MCF 10A (cell line): ENCODE results near the gene ADGRA3. TPM values are rescaled to one million over a fixed set of nuclear protein-coding genes. Genes with fewer than 3 reads are reported as not detected.

Experiments
- BruUV-seq: library from RNA; stranded (reverse); fragments of 400-500 nt; replicated peaks from 2 replicates; lab custom pipeline; 2021; lab: Mats Ljungman, UMichigan
- CTCF ChIA-PET: fragments of 300-600 bp; sonication (Branson Sonifier 250); formaldehyde crosslinking; extraction: SDS; loops from one replicate; lab custom pipeline; 2021; ENCODE audit warnings: antibody characterized with exemption, inconsistent platforms; lab: Yijun Ruan, JAX
- POLR2A ChIA-PET: fragments of 300-600, 350-650 bp; sonication (Branson Sonifier 250); formaldehyde crosslinking; extraction: SDS; loops from one replicate; lab custom pipeline; 2020; ENCODE audit warnings: antibody characterized with exemption, inconsistent platforms; lab: Yijun Ruan, JAX
- DNase-seq: peaks from one replicate; pipeline ENCODE4 v3.0.0-alpha.2; 2018; ENCODE audit not compliant: unreplicated experiment
- H3K27ac Mint-ChIP-seq: one replicate; pipeline ENCODE4 v1.8.0; 2022; ENCODE audit warnings: mild to moderate bottlenecking, low read depth, mixed read lengths; ENCODE audit not compliant: unreplicated experiment
- H3K27me3 Mint-ChIP-seq: one replicate; pipeline ENCODE4 v1.8.0; 2022; ENCODE audit warnings: mixed read lengths; ENCODE audit not compliant: insufficient read depth, unreplicated experiment
- H3K36me3 Mint-ChIP-seq: one replicate; pipeline ENCODE4 v1.8.0; 2022; ENCODE audit warnings: mild to moderate bottlenecking, moderate library complexity, mixed read lengths; ENCODE audit not compliant: insufficient read depth, unreplicated experiment
- H3K4me1 Mint-ChIP-seq: one replicate; pipeline ENCODE4 v1.8.0; 2022; ENCODE audit warnings: mixed read lengths; ENCODE audit not compliant: insufficient read depth, unreplicated experiment
- H3K4me3 Mint-ChIP-seq: one replicate; pipeline ENCODE4 v1.8.0; 2022; ENCODE audit warnings: mild to moderate bottlenecking, moderate library complexity, mixed read lengths; ENCODE audit not compliant: unreplicated experiment
- H3K9me3 Mint-ChIP-seq: one replicate; pipeline ENCODE4 v1.8.0; 2022; ENCODE audit warnings: mixed read lengths; ENCODE audit not compliant: unreplicated experiment
- CTCF ChIP-seq: fragments of 200-600 bp; IDR thresholded peaks from one replicate; pipeline ENCODE4 v1.8.0; 2022; ENCODE audit warnings: antibody characterized with exemption, mild to moderate bottlenecking; ENCODE audit not compliant: unreplicated experiment
- intact Hi-C: fragments of 100-400 bp; cut with micrococcal nuclease; formaldehyde crosslinking; loops from 2 replicates; pipeline ENCODE4 v1.14.1; 2022
- total RNA-seq: library from RNA; stranded (reverse); gene quantifications from 2 replicates; pipeline ENCODE4 v1.2.3, GENCODE V29; 2022

Gene ADGRA3
- total RNA-seq, 1 experiment from 2014 or later = 25.2 TPM

GRCh38 chr4:22410645-22411247, 105.1 kb downstream of the ADGRA3 start:
- POLR2A ChIA-PET = interaction anchor here (0.5 kb wide), 1 partner anchor 633 kb away, joined by 3 read pairs; no protein-coding TSS in a partner anchor
- no peak overlapping the region for H3K4me3 Mint-ChIP-seq
- DNase-seq = peak; percentile 22

GRCh38 chr4:22408474-22408873, 107.4 kb downstream of the ADGRA3 start:
- DNase-seq = no peak
- intact Hi-C loops = no loop called here
- peaks cover 13% of the 10 kb centered on the region for H3K36me3 Mint-ChIP-seq
- no peaks in the 10 kb centered on the region for H3K27me3 Mint-ChIP-seq
- no peaks in the 10 kb centered on the region for H3K9me3 Mint-ChIP-seq
- ChIA-PET POLR2A (interaction anchor here (0.7 kb wide), 1 partner anchor 44 kb away, joined by 4 read pairs; no protein-coding TSS in a partner anchor), CTCF (interaction anchor here (0.8 to 5.5 kb wide), 7 partner anchors 19 to 619 kb away, joined by 3 to 72 read pairs (median 4); partner anchors contain the start of gene GBA3)
- no peak overlapping the region for H3K27ac Mint-ChIP-seq
- TF ChIP-seq CTCF = no peak
- no peaks in the 10 kb centered on the region for H3K4me1 Mint-ChIP-seq
- no peak overlapping the region for H3K4me3 Mint-ChIP-seq
- no TSS peak for BruUV-seq

More at GRCh38 chr4:22410645-22411247, 105.1 kb downstream of the ADGRA3 start:
- CTCF ChIA-PET = interaction anchor here (0.6 to 5.5 kb wide), 35 partner anchors 14 to 1062 kb away, joined by 3 to 72 read pairs (median 3); partner anchors contain the start of gene GBA3
- no peaks in the 10 kb centered on the region for H3K4me1 Mint-ChIP-seq
- H3K27me3 Mint-ChIP-seq = no peaks in the 10 kb centered on the region
- TF ChIP-seq CTCF = peak; percentile 41
- no peaks in the 10 kb centered on the region for H3K9me3 Mint-ChIP-seq
- H3K36me3 Mint-ChIP-seq = peaks cover 20% of the 10 kb centered on the region
- intact Hi-C loops = loop anchor here (1.0 to 5.0 kb wide), 3 partner anchors 107 to 280 kb away; partner anchors contain the start of gene ADGRA3
- H3K27ac Mint-ChIP-seq = no peak overlapping the region
- BruUV-seq = no TSS peak

- Mint-ChIP-seq H3K36me3 (peaks cover 13% of the 10 kb centered on the region), H3K27me3 (no peaks in the 10 kb centered on the region), H3K9me3 (no peaks in the 10 kb centered on the region), H3K4me3 (no peak overlapping the region), H3K27ac (no peak overlapping the region), H3K4me1 (no peaks in the 10 kb centered on the region)
- DNase-seq = no peak
- TF ChIP-seq CTCF = no peak
- POLR2A ChIA-PET = interaction anchor here (0.6 kb wide), 1 partner anchor 288 kb away, joined by 3 read pairs; no protein-coding TSS in a partner anchor
- CTCF ChIA-PET = interaction anchor here (0.7 to 5.5 kb wide), 5 partner anchors 18 to 198 kb away, joined by 3 to 72 read pairs (median 4); no protein-coding TSS in a partner anchor
- no TSS peak for BruUV-seq
- intact Hi-C loops = no loop called here
These were observed 108.5 kb downstream of the ADGRA3 start for GRCh38 chr4:22407361-22407760.

GRCh38 chr4:22398671-22399070, 117.2 kb downstream of the ADGRA3 start:
- peaks cover 5% of the 10 kb centered on the region for H3K4me1 Mint-ChIP-seq
- ChIA-PET POLR2A (no interaction called here), CTCF (interaction anchor here (0.6 kb wide), 1 partner anchor 578 kb away, joined by 4 read pairs; no protein-coding TSS in a partner anchor)
- intact Hi-C loops = no loop called here
- TF ChIP-seq CTCF = no peak
- no peak for DNase-seq
- H3K36me3 Mint-ChIP-seq = peaks cover 28% of the 10 kb centered on the region
- no peak overlapping the region for H3K4me3 Mint-ChIP-seq
- H3K27ac Mint-ChIP-seq = no peak overlapping the region
- peaks cover 7% of the 10 kb centered on the region for H3K9me3 Mint-ChIP-seq
- no peaks in the 10 kb centered on the region for H3K27me3 Mint-ChIP-seq
- BruUV-seq = no TSS peak
